Ecto neural progenitor cell (in vitro differentiated cells): ENCODE data around the gene PPP1R14B.

Experiments used
- DNase-seq: peaks from one replicate; pipeline ENCODE4 v3.0.0-alpha.2; 2018; ENCODE audit warnings: low spot score

The PPP1R14B gene

DNA sequence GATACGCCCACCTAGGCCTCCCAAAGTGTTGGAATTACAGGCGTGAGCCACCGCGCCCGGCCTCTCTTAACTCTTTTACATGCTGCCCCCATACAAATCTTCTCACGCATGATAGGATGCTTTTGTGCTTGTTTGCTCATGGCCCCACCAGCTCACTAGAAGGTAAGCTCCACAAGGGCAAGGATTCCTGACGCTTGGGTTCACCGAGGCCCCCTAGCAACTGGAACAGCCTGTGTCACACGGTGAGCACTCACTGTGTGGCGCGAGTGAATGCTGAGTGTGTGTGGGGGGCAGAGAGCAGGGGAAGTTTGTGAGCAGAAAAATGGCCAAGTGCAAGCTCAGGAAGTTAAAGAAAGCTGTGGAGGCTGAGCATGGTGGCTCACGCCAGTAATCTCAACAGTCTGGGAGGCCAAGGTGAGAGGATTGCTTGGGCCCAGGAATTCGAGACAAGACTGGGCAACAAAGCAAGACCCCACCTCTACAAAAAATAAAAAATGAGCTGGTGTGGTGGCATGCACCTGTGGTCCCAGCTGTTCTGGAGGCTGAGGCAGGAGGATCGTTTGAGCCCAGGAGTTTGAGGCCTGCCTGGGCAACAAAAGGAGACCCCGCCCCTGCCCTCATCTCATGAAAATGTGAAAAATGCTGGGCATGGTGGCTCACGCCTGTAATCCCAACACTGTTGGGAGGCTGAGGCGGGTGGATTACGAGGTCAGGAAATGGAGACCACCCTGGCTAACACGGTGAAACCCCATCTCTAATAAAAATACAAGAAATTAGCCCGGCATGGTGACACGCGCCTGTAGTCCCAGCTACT, 35.4 kb upstream of the PPP1R14B start:
- DNase-seq: no peak

DNA sequence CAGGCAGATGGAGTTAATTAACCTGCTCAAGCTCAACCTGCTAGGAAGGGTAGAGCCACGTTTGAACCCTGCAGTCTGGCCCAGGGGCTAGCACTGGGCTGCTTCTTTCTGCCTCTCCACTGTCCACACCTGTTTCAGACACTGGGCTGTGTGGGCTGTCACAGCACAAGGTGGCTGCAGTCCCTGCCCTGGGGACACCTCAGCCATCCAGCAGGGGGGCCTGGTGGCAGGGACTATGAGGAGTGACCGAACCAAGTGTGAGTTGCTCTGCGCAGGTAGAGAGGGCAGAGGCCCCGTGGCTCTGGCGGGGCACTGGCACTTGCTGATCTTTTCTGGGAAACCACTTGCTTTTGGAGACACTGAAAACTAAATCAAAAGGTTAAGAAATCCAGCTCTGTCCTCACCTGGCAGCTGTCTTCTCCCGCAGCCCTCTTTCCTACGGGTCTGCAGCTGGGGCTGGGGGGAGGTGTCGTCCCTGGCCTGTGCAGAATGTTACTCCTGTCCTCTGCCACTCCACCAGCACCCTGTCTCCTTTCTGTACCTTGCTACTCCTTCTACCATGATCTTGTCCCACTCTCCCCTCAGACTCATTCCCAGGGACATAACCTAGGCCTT, 31.9 kb upstream of the PPP1R14B start:
- no peak for DNase-seq

DNA sequence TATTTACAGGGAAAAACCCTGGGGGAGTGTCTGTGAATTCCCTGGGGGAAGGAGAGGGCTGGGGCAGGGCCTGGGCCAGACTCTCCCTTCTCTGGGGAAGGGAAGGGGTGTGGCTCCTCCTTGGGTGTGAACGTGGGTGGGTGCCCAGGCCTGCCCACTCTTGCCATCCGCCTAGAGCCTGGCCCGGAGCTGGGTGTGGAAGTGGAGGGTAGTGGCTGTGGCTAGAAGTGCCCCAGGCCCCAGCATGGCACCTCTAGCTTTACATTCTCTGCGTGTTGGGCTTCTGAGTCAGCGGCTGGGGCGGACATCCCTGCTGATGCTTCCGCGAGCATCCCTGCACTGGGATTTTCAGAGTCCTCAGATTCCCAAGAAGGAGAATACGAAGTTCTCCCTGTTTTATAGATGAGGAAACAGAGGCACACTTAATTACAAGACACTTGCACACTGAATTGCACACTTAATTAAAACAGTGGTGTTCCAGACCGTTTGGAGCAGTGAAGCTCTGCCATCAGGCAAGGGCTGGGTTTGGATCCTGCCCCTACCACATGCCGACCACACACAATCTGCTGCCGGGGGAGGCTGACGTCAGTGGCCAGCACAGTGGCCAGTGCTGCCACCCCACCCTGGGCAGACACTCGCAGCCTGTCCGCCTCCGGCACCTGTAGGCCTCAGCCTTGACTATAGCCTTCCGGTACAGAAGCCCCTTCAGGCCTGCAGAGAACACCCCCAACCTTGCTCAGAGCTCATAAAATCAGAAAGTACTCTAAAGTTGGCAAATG, 30.1 kb upstream of the PPP1R14B start:
- DNase-seq: no peak

DNA sequence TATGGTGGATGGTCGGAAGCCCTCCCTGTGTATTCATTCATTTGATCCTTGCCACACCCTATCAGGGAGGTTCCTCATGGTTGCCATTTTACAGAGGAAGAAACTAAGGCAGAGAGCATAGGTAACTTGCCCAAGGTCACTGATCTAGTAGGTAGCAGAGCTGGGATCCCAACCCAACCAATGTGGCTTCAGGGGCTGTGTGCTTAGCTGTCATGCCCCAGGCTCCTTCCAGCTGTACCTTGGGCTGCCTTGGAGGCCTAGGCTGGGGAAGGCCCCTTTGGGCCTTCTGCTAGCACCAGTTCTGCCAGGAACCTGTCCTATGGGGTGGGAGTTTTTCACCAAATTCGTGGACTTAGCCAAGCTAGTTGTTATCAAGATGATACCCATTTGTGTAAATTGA, 29.1 kb upstream of the PPP1R14B start:
- no peak for DNase-seq

DNA sequence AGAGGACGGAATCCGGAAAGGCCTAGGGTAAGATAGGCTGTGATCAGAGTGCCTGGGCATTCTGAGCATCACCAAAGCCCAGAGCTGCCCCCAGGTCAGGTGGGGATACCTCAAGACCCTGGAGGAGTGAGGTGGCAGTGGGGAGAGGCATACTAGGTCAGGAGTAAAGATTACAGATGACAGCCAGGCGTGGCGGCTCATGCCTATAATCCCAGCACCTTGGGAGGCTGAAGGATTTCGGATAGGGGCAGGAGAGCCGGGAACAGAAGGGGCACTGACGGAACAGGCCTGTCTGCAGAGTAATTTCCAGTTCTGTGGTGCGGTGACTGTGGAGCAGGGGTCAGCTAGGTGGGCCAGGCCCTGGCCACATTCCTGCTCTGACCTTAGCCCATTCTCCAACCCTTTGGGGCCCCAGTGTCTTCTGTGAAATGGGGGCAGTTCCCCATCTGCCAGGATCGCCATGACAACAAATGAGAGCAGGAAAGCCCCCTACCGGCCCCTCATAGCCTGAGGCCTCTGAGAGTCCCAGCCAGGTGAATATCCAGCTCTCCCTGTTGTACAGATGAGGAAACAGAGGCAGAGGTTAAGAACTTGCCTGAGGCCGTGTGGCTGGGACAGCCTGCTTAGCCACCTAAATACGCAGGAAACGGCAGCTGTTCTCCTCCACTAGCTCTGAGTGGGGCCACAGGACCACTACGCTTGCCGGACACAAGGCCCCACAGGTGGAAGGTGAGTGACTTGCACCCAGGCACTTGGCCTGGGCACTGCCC, 28.5 kb upstream of the PPP1R14B start:
- no peak for DNase-seq

DNA sequence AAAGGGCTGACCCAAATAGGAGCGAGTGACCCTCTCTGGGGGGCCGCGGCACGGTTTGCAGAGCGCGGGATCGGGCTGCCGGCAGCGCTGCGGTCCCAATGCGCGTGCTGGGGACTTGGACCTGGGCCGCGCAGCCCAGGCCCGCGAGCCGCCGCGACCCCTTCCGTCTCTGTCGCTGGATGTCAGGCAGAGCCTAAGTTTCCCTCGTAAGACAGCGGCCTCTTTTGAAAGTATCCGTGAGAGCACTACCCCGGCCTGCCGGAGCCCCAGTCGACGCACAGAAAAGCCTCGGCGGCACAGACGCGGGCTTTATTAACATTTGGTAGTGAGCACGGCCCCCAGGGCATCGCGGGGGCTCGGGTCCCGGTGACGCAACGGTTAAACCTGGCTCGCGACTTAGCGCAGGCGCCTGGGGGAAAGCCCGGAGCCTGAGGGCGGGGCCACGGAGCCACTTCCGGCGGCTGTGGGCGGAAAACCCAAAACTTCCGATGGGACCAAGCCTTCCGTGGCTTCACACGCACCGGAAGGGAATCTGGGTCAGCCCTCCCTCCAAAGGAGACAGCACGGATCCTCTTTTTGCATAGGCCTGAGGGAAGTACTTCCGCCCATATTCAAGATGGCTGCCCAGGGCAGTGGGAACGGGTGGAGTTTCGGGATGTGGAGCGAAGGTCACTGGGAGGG, 22.9 kb upstream of the PPP1R14B start:
- DNase-seq: peak; percentile 98

DNA sequence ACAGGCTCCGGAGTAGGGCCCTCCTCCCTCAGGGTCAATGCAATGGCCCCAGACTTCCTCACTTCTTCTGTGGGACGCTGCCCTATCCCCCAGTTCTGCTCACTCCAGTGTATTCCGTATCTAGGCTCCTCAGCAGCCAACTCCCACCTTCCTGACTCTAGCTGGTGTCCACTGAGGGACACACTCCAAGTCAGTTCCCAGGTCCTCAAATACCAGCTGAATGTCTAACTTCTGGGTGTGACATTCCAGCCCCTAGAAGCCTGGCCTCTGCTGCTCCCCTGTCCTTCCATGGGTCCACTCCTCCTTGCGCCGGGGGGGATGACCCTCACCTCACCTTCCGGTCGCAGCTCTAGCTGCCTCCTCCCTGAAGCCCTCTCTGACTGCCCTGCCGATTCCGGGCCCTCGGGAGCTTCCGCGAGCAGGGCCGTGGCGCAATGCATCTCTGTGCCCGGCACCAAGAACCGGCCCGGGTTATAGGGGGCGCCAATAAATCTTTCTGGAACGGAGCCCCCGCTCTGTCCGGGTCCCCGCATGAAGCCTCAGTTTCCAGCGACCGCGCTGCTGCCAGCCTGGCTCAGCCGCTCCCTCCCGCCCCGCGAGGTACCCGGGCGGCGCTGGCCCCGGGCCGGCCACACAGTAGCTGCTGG, 22.3 kb upstream of the PPP1R14B start:
- DNase-seq: peak; percentile 74

DNA sequence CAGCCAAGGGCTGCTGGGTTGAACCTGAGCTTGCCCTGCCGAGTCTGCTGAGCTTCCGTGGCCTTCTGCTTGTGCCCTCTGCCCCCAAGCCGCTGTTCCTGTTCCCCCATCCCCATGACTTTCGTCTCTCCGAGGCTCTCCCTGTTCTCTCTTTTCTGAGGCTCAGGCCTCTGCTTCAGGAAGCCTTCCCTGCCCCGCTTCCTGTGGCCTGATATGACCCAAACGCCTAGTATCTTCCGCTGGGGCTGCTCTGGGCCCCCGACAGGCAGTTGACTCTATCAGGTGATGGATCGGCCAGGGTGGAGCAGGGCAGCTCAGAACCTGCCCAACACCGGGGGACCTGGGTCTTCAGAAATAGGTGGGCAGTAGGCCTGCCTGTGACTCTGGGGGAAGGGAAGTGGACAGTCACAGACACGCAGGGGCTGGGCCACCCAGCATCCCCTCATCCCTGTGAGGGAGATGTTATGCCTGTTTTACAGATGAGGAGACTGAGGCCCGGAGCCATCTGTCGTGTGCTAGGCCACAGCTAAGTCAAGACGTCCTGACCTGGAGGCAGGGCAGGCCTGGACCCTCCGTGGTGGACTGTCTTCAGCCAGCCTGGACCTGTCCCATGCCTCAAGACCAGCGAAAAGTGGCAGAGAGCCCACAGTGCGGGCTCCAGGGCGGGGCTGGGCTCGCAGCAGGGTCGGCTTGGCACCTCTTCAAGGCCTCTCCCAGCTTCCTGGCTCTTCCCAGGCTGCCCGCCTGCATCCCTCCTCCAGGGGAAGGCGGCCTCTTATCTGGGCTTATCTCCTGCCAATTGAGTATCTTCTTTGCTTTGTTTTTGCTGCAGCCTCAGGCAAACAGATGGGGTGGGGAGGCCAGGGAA, 21.5 kb upstream of the PPP1R14B start:
- no peak for DNase-seq

DNA sequence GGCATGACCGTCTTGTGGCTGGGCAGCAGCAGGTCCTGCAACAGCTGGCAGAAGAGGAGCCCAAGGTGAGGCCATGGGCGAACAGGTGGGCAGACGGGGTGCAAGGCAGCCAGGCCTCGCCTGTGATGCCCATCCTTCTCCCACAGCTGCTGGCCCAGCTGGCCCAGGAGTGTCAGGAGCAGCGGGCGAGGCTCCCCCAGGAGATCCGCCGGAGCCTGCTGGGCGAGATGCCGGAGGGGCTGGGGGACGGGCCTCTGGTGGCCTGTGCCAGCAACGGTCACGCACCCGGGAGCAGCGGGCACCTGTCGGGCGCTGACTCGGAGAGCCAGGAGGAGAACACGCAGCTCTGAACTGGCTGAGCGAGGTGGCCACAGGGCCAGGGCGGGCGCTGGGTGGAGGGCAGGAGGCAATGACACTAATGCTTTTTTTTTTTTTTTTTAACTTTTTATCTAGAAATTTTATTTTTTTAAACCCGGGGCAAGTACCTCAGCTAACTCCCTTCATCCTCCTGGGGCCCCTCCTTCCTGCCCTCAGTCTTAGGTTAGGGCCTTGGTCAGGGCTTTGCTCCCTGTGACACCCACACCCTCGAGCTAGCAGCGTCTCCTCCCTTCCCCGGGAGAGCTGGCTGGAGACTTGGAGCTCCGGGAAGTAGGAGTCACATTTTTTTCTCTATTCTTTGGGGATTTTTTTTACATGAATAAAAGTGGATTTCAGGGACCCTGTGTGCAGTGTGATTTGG, 20.6 kb upstream of the PPP1R14B start:
- no peak for DNase-seq

DNA sequence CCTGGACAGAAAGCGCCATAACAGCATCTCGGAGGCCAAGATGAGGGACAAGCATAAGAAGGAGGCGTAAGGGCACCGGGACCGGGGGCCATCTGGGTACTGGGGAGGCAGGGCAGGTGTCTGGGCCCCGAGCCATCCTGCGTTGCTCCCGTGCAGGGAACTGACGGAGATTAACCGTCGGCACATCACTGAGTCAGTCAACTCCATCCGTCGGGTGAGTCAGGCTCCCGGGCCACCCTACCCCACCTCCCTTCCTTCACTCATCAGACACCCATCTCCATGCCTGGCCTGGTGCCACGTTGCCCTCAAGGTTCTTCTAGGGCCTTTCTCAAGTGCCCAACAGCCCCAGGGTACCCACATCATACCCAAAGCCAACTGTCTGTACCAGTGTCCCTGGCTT, 19.6 kb upstream of the PPP1R14B start:
- DNase-seq: no peak

DNA sequence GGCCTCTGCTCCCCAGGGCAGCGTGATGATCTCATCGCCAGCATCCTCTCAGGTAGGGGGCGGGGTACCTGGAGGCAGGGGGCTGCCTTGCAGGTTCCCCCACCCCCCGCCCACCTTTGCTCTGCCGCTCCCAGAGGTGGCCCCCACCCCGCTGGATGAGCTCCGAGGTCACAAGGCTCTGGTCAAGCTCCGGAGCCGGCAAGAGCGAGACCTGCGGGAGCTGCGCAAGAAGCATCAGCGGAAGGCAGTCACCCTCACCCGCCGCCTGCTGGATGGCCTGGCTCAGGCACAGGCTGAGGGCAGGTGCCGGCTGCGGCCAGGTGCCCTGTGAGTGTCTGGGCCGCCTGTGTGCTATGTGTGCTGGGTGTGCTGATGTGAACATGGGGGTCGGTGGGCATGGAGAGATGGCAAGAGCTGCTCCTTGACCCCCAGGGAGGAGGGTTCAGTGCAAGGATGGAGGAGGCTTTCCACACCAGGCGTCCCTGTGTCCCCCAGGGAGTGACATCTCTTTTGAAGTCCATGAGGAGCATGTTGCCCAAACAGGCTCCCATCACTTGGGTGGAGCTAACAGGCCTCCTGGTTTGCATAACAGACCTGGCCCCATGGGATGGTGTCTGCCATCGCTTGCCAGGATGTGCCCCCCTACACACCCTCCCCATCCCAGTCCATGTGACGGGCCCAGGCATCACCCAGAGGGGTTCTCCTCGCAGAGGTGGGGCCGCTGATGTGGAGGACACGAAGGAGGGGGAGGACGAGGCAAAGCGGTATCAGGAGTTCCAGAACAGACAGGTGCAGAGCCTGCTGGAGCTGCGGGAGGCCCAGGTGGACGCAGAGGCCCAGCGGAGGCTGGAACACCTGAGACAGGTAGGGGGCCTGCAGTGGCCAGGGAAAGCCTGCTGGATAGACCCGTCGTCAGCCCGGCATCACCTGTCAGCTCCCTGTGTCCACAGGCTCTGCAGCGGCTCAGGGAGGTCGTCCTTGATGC, 18.7 kb upstream of the PPP1R14B start:
- no peak for DNase-seq

DNA sequence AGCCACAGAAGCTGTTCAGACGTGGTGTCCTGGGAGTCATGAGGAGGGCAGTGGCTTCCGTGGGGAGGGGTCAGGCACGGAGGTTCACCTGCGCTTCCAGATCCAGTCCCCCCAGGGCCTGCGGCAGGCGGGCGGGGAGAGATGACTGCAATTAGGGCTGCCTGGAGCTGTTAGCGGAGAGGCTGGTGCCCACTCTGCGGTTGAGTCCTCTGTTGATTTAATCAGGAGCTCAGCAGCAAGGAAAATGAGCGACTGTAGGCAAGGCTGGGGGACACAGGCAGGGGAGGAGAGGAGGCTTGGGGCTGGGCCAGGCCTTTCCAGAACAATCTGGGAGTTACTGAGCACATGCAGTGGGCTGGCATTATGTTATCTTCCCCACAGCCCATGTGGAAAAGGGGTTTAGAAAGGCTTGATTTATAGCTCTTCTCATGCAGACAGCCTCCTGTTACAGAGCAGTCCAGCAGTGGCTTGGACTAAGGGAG, 17.7 kb upstream of the PPP1R14B start:
- DNase-seq: no peak

DNA sequence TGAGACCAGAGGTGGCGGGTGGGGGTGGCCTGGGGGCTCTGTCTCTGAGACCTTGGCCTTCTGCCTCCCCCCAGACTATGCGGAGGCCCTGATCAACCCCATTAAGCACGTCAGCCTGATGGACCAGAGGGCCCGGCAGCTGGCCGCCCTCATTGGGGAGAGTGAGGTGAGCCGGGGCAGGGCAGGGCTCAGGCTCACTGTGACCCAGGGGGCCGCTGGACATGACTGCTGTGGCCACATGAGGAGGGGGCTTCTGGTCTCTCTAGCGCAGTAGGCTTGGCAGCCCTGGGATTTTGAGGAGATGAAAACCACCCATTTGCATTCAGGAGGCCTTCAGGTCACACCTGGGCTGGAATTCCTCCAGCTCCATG, 17.2 kb upstream of the PPP1R14B start:
- no peak for DNase-seq

DNA sequence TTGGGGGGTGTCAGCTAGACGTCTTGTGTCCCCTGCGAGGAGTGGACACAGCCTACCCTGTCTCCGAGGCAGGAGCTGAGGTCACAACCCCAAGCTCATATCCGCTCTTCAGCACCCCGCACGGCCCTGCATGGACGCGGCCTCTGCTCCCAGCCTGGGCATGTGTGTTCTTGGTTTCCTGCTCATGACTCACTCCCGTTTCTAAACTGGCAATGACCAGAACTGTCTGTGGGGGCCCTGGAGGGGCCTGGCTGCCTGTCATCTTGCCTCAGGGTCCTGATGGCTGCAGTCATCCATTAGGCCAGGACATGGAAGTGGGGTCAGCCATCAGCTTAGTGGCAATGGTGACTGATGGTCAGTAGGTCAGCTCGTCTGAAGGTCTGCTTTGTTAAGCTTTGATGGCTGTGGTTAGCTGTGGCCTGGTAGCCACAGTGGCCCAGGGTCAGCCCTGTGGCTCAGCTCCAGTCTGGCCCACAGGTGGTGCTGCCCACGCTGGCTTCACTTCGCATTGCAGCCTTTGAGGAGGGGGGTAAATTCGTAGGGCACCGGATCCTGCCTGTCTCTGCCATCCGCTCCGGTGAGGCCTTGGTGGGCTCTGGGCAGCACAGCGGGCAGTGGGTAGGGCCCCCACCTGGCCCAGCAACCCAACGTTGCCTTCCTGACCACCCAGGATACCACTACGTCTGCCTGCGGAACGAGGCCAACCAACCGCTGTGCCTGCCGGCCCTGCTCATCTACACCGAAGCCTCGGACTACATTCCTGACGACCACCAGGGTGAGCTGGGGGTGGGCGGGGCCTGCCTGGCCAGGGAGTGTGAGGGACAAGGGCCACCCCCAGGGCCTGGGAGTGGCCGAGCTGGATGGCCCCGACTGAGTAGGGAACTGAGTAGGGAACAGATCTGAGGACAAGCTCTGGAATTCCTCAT, 16.5 kb upstream of the PPP1R14B start:
- DNase-seq: no peak

DNA sequence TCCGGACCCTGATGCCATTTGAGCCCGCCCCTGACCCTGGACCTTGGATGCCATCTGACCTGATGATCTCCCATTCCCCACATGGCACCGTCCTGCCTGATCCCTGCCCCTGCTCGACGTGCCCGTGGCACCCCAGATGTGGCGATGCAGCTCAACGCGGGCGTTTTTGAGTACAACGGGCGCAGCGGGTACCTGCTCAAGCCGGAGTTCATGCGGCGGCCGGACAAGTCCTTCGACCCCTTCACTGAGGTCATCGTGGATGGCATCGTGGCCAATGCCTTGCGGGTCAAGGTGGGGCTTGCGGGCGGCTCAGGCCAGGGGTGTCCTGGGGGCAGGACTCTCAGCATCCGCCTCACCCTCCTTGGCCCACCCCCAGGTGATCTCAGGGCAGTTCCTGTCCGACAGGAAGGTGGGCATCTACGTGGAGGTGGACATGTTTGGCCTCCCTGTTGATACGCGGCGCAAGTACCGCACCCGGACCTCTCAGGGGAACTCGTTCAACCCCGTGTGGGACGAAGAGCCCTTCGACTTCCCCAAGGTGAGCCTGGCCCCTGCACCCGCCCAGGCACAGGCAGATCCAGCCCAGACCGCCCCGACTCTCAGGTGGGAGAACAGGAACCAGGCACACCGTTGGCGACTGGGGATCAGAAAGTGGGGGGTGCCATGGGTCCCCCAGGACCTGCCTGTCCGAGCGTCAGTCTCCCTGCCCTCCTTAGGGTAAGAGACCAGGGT, 15.7 kb upstream of the PPP1R14B start:
- no peak for DNase-seq

DNA sequence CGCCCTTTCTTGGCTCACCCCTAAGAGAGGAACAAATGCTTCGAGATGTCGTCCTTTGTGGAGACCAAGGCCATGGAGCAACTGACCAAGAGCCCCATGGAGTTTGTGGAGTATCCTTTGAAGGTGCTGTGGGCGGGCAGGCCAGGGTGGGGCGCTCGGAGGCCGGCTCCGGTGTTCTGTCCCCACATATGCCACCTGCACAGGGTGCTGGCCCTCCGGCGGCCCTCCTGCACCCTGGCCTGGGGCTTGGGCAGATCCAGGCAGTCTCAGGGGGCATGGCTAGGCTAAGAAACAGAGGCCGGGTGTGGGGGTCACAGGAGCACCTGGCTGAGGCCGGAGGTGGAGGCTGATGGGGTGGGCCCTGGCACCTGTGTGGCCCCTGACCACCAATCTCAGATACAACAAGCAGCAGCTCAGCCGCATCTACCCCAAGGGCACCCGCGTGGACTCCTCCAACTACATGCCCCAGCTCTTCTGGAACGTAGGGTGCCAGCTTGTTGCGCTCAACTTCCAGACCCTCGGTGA, 14.9 kb upstream of the PPP1R14B start:
- no peak for DNase-seq
